GM21619 (cell line): ENCODE results near the gene MERTK.

Experiments
- ATAC-seq: cut with Tn5 transposase; IDR thresholded peaks from one replicate; pipeline ENCODE4 v1.9.1; 2021; ENCODE audit not compliant: unreplicated experiment

MERTK gene

GRCh38 chr2:111975053-111975552 is 76.7 kb downstream of the MERTK start:
- ATAC-seq: no peak

DNA sequence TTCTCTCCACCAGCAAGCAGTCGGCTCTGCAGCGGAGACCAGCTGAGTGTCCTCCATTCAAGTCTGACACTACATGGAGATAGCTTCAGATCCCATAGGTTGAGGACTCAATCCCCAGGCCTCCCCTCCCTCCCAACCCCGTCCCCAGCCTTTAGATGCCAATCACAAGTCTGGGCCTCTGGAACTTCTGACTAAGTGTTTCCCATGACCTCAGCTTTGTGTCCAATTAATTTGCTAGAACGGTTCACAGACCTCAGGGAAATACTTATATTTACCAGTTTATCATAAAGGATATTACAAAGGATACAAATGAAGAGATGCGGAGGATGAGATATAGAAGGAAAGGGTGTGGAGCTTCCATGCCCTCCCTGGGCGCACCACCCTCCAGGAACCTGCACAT is 77.4 kb downstream of the MERTK start:
- ATAC-seq: no peak

DNA sequence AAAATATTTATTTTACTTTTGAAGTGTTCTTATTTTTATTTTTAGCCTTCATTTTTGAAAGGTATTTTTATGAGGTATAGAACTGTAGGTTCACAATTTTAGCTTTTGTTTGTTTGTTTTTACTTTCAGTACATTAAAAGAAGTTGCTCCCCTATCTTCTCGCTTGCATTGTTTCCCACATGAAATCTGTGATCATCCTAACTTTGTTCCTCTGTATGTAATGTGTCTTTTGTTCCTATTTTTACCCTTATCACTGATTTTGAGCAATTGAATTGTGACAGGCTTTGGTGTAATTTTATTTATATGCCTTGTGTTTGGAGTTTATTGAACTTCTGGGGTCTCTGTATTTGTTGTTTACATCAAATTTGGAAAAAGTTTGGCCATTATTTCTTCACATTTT is 78.8 kb downstream of the MERTK start:
- no peak for ATAC-seq

- ATAC-seq: no peak
Measured at GRCh38 chr2:111978452-111979170, 80.2 kb downstream of the MERTK start.

- ATAC-seq: no peak
Measured at GRCh38 chr2:111981666-111982065, 83.3 kb downstream of the MERTK start.

DNA sequence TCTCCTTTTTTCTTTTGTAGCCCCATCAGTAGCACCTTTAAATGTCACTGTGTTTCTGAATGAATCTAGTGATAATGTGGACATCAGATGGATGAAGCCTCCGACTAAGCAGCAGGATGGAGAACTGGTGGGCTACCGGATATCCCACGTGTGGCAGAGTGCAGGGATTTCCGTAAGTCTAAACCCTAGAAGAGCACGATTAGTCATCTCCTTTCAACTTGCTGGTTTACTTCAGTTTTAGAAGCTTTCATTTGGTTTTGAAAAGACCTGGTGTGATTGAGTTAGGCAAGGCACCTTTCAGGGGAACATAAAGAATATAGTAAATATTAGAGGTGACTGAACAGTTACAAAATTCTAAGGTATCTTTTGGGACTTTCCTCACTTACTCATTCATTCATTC is 84.4 kb downstream of the MERTK start:
- no peak for ATAC-seq

GRCh38 chr2:111983478-111984212 is 85.2 kb downstream of the MERTK start:
- ATAC-seq: no peak

DNA sequence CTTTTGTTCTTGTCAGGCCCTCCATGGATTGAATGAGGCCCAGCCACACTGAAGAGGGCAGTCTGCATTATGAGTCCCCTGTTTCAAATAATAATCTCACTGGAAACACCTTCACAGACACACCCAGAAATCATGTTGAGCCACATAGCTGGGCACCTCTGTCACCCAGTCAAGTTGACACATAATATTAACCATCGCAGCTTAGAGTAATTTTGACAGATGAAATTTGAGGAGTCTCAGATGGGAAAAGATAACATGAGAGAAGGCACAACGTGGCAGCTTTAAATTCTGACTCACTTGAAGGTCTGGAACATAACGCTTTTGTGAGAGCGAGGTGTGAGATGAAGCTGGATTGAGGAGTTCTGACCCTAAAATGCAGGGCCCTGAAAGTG is 85.8 kb downstream of the MERTK start:
- no peak for ATAC-seq

DNA sequence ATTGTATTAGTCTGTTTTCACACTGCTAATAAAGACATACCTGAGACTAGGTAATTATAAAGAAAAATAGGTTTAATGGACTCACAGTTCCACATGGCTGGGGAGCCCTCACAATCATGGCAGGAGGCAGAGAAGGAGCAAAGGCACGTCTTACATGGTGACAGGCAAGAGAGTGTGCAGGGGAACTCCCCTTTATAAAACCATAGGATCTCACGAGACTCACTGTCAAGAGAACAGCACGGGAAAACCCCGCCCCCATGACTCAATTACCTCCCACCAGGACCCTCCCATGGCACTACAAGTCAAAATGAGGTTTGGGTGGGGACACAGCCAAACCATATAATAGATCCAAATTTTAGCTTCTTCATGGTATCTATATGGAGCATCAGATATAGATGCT is 87.1 kb downstream of the MERTK start:
- no peak for ATAC-seq

DNA sequence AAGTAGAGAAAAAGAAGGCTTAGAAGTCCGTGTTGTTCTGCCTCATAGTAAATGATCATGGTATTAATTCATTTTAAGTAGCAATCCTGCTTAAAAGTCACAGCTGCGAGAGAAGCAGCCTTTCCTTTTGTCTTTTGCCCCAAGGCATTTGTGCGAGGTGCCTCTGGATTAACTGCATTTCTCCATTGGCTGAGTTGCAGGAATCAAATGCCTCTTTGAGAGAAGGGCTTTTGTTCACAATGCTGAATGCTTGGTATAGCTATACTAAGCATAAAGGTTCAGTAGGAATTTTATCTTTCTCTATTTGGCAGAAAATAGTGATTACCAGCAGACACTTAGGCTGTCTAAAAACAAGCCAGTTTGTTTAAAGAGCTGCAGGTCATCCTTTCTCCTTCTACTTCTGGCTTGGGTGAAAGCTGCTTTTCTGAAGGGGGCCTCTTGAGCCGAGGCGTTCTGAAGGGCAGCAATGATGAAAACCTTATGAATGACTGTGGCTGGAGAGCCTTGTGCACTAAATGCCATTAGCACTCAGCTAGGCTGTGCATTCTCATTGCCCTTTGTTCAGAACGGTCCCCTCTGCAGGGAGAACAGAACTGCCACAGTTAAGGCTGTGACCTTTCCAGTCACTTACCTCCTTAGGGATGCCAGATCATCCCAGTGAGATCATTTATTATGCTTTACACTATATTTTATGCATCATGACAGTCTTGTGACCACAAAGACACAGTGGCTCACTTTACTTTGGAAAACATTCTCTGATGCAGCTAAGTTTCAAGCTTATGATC is 87.9 kb downstream of the MERTK start:
- no peak for ATAC-seq

DNA sequence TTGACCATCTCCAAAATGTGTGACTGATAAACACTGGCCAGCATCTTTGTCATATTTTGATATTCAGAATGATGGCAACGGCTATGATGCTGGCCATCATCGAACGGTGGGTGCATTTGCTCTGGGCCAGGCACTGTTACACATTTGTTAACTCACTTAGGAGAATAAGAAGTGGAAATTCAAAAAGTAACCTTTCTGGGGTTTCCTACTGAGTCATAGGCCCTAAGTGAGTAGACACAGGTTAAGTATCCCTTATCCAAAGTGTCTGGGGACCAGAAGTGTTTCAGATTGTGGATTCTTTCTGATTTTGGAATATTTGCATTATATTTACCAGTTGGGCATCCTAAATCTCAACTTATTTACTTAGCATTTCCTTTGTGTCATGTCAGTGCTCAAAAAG is 92.0 kb downstream of the MERTK start:
- ATAC-seq: no peak

- no peak for ATAC-seq
Measured at GRCh38 chr2:111990856-111991255, 92.4 kb downstream of the MERTK start.

- ATAC-seq: no peak
Measured at GRCh38 chr2:111994042-111994441, 95.6 kb downstream of the MERTK start.

- no peak for ATAC-seq
Measured at GRCh38 chr2:111995148-111995547, 96.7 kb downstream of the MERTK start.

- ATAC-seq: no peak
Measured at GRCh38 chr2:111999809-112000208, 101.4 kb downstream of the MERTK start.

GRCh38 chr2:112000399-112001135 is 102.2 kb downstream of the MERTK start:
- no peak for ATAC-seq

GRCh38 chr2:112001136-112001715 is 102.8 kb downstream of the MERTK start:
- ATAC-seq: no peak

DNA sequence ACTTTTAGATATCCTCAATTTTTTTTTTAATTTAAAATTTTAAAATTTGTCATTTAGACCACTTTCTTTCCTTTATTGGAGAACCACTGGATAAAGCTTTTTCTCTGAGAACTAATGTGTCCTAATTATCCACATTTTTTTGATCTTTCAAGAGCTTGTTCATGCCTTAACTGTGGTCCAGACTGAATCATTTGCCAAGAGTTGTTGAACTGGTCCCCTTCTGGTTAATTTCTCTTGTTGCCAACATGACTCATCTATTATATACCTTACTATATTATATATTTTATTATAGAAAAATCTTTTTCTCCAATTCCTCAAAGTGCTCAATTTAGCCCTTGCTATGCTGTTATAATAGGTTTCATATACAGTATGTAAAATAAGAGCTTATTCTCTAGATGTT is 103.5 kb downstream of the MERTK start:
- no peak for ATAC-seq

GRCh38 chr2:112003576-112004252 is 105.3 kb downstream of the MERTK start:
- ATAC-seq: no peak

GRCh38 chr2:112004253-112004645 is 105.8 kb downstream of the MERTK start:
- ATAC-seq: no peak
